Mesenchymal stem cell (in vitro differentiated cells and primary cell): ENCODE data around the gene BCL3.

ENCODE experiments used
- DNase-seq: peaks from one replicate; pipeline ENCODE4 v3.0.0-alpha.2; 2013
- H2AFZ ChIP-seq: one replicate; pipeline ENCODE4 v1.6.1; 2013; ENCODE audit warnings: low read depth, mild to moderate bottlenecking, control low read depth, inconsistent platforms, low read length, moderate library complexity
- H2AK5ac ChIP-seq: 2 replicates; pipeline ENCODE4 v1.6.1; 2013; ENCODE audit warnings: low read length, moderate library complexity, mild to moderate bottlenecking, inconsistent platforms; ENCODE audit not compliant: severe bottlenecking
- H2BK120ac ChIP-seq: one replicate; pipeline ENCODE4 v1.6.1; 2013; ENCODE audit warnings: low read depth, mild to moderate bottlenecking, inconsistent platforms, low read length, moderate library complexity
- H2BK12ac ChIP-seq, 2 experiments: one replicate each; pipeline ENCODE4 v1.6.1; 2013; ENCODE audit warnings: inconsistent platforms in 2 of 2, low read length in 2 of 2, mild to moderate bottlenecking in 2 of 2, moderate library complexity in 2 of 2, control low read depth in 1 of 2
- H2BK15ac ChIP-seq: one replicate; pipeline ENCODE4 v1.6.1; 2013; ENCODE audit warnings: mild to moderate bottlenecking, low read depth, inconsistent platforms; ENCODE audit not compliant: poor library complexity, severe bottlenecking
- H2BK5ac ChIP-seq: 2 replicates; pipeline ENCODE4 v1.6.1; 2013; ENCODE audit warnings: low read depth, mild to moderate bottlenecking, low read length, control low read depth, inconsistent platforms; ENCODE audit not compliant: poor library complexity, severe bottlenecking
- H3K14ac ChIP-seq, 2 experiments: one replicate each; pipeline ENCODE4 v1.6.1; 2013; ENCODE audit warnings: inconsistent platforms in 2 of 2, low read length in 2 of 2, control low read depth in 1 of 2, mild to moderate bottlenecking in 1 of 2, moderate library complexity in 1 of 2
- H3K18ac ChIP-seq, 2 experiments: one replicate each; pipeline ENCODE4 v1.6.1; 2013; ENCODE audit warnings: inconsistent platforms in 2 of 2, low read length in 2 of 2, control low read depth in 1 of 2, low read depth in 1 of 2, mild to moderate bottlenecking in 1 of 2
- H3K23ac ChIP-seq, 2 experiments: one replicate each; pipeline ENCODE4 v1.6.1; 2013; ENCODE audit warnings: inconsistent platforms in 2 of 2, low read length in 2 of 2, mild to moderate bottlenecking in 2 of 2, moderate library complexity in 2 of 2, control low read depth in 1 of 2
- H3K27ac ChIP-seq: 2 replicates; pipeline ENCODE4 v1.5.1; 2013; ENCODE audit warnings: mild to moderate bottlenecking, moderate library complexity, low read length, control low read depth, inconsistent platforms; ENCODE audit not compliant: poor library complexity, severe bottlenecking
- H3K27me3 ChIP-seq, 2 experiments: 2 replicates each; pipeline versions ENCODE4 v1.6.1 to v1.7.0; 2013; ENCODE audit warnings: low read length in 2 of 2, mild to moderate bottlenecking in 2 of 2, moderate library complexity in 2 of 2, control low read depth in 1 of 2, inconsistent platforms in 1 of 2; ENCODE audit not compliant: control insufficient read depth in 1 of 2, insufficient read depth in 1 of 2
- H3K36me3 ChIP-seq, 2 experiments: 2 replicates each; pipeline versions ENCODE4 v1.6.1 to v1.7.0; 2013; ENCODE audit warnings: low read length in 2 of 2, control low read depth in 1 of 2, inconsistent platforms in 1 of 2, low read depth in 1 of 2, mild to moderate bottlenecking in 1 of 2; ENCODE audit not compliant: insufficient read depth in 2 of 2, control insufficient read depth in 1 of 2
- H3K4ac ChIP-seq, 2 experiments: one replicate each; pipeline ENCODE4 v1.6.1; 2013; ENCODE audit warnings: inconsistent platforms in 2 of 2, low read length in 2 of 2, mild to moderate bottlenecking in 2 of 2, moderate library complexity in 2 of 2, control low read depth in 1 of 2, low read depth in 1 of 2
- H3K4me1 ChIP-seq: 2 replicates; pipeline ENCODE4 v1.6.1; 2013; ENCODE audit warnings: low read depth, low read length, control low read depth; ENCODE audit not compliant: control insufficient read depth, insufficient read depth
- H3K4me2 ChIP-seq: 2 replicates; pipeline ENCODE4 v1.6.1; 2013; ENCODE audit warnings: low read length, mild to moderate bottlenecking, inconsistent platforms; ENCODE audit not compliant: poor library complexity, severe bottlenecking
- H3K4me3 ChIP-seq, 2 experiments: 2 replicates each; pipeline versions ENCODE4 v1.5.1 to v1.7.0; 2013; ENCODE audit warnings: low read length in 2 of 2, mild to moderate bottlenecking in 2 of 2, control low read depth in 1 of 2, low read depth in 1 of 2; ENCODE audit not compliant: insufficient read depth in 1 of 2
- H3K79me1 ChIP-seq: replicated peaks from 2 replicates; pipeline ENCODE4 v1.6.1; 2013; ENCODE audit warnings: mild to moderate bottlenecking, control low read depth, low read length, inconsistent platforms; ENCODE audit not compliant: poor library complexity, severe bottlenecking
- H3K9ac ChIP-seq: 2 replicates; pipeline ENCODE4 v1.7.0; 2013; ENCODE audit warnings: mild to moderate bottlenecking, low read length, moderate library complexity
- H3K9me3 ChIP-seq: 2 replicates; pipeline ENCODE4 v1.7.0; 2013; ENCODE audit warnings: mild to moderate bottlenecking, low read length; ENCODE audit not compliant: control insufficient read depth
- H4K8ac ChIP-seq: one replicate; pipeline ENCODE4 v1.6.1; 2013; ENCODE audit warnings: inconsistent platforms, mild to moderate bottlenecking, low read length, moderate library complexity
- H4K91ac ChIP-seq: one replicate; pipeline ENCODE4 v1.6.1; 2013; ENCODE audit warnings: mild to moderate bottlenecking, low read length, inconsistent platforms
- WGBS: methylation state at CpG from one replicate; pipeline ENCODE4 v1.1.7; 2013; ENCODE audit warnings: mixed read lengths; 5-methylcytosine and 5-hydroxymethylcytosine counted together

BCL3 gene

GRCh38 chr19:44745887-44746600 lies 2.5 kb upstream of the BCL3 start:
- Histone ChIP-seq H3K4me1 (peaks cover 38% of the 10 kb centered on the region), H3K9ac (peak overlapping the region; percentile 73)
- WGBS = 69% methylated on average over 4 of the region's 4 CpGs

DNA sequence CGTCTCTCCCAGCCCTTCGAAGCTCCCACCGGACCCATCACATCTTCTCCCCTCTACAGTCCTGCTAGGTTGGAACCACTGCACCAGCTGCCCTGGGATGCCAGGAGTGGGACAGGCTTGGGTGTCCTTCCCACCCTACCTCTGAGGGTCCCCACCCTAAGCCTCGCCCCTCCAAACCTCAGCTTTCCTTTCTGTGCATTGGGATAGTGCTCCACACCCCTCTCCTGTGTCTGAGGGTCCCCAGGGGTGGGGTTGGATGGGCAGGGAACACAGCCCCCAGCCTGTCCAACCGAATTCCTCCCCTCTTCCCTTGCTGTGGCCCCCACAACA lies 1.9 kb upstream of the BCL3 start:
- no peak overlapping the region for H3K27ac ChIP-seq
- H3K79me1 ChIP-seq = peaks cover 7% of the 10 kb centered on the region
- no peak overlapping the region for H3K14ac ChIP-seq
- peaks cover 40% of the 10 kb centered on the region for H3K4me1 ChIP-seq
- H2BK5ac ChIP-seq = no peak overlapping the region
- peak overlapping the region; percentile 48 for H3K9ac ChIP-seq
- H2AFZ ChIP-seq = no peak overlapping the region
- peak overlapping the region; percentile 95 for H2BK120ac ChIP-seq
- H2BK15ac ChIP-seq = peak overlapping the region; percentile 86
- WGBS = 81% methylated on average over 3 of the region's 5 CpGs
- H3K4me2 ChIP-seq = no peak overlapping the region
- H2BK12ac ChIP-seq = peak overlapping the region; percentile 80 to 88
- no peak for DNase-seq
- H2AK5ac ChIP-seq = peak overlapping the region; percentile 86
- H3K18ac ChIP-seq = peak overlapping the region; percentile 80 to 96
- no peak overlapping the region for H3K23ac ChIP-seq
- no peaks in the 10 kb centered on the region for H3K9me3 ChIP-seq
- peak overlapping the region; percentile 90 for H4K91ac ChIP-seq
- H3K27me3 ChIP-seq = no peaks in the 10 kb centered on the region
- peak overlapping the region in 1 of 2 experiments; percentile 39 for H3K4me3 ChIP-seq
- peak overlapping the region; percentile 92 for H4K8ac ChIP-seq
- H3K36me3 ChIP-seq = peaks cover 8 to 14% of the 10 kb centered on the region in 2 experiments
- H3K4ac ChIP-seq = peak overlapping the region; percentile 56 to 94

More at GRCh38 chr19:44745887-44746600, 2.5 kb upstream of the BCL3 start:
- Histone ChIP-seq H2AFZ (no peak overlapping the region), H2BK120ac (peak overlapping the region; percentile 95), H3K4me3 (peak overlapping the region in 1 of 2 experiments; percentile 54), H3K14ac (peak overlapping the region in 1 of 2 experiments; percentile 83), H3K23ac (no peak overlapping the region), H3K4me2 (no peak overlapping the region), H3K18ac (peak overlapping the region; percentile 91 to 96), H3K36me3 (peaks cover 3 to 9% of the 10 kb centered on the region in 2 experiments), H2BK12ac (peak overlapping the region; percentile 80 to 100), H4K91ac (peak overlapping the region; percentile 90), H2BK5ac (no peak overlapping the region), H3K79me1 (peaks cover 7% of the 10 kb centered on the region), H3K27me3 (no peaks in the 10 kb centered on the region), H4K8ac (no peak overlapping the region), H2BK15ac (peak overlapping the region; percentile 86), H3K27ac (no peak overlapping the region), H3K9me3 (no peaks in the 10 kb centered on the region), H2AK5ac (peak overlapping the region; percentile 83), H3K4ac (peak overlapping the region; percentile 52 to 73)
- DNase-seq = no peak

DNA sequence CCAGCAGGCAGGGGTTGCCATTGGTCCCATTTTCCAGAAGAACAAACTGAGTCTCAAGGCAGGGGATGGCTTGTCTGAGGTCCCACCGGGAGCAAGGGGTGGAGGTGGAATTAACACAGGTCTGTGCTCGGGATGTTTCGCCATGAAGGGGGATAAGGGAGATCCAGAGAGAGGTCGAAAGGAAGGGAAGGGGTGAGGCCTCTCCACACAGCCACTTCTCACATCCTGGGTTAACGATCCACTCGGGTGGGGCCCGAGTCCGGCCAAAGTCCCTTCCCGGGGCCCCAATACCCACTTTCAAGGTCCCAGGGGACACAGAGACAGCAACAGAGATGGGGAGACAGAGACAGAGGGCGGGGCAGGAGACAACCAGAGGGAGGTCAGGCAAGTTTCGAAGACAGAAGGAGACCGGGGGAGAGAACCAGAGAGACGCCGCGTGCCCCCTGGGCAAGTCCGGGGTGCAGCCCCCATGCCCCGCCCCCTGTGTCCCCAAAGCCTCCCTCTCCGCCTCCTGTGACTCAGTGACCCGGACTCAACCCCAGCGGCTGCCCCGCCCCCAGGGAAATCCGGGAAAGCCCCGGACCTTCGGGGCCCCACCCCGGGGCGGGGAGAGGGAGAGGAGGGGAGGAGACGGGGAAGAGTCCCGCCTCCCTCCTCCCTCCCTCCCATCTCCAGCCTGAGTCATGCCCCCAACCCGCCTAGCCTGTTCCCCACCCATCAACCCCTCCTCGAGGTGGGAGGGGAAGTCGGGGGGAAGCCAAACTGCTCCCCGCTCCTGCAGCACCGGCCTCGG lies 1.4 kb upstream of the BCL3 start:
- H4K8ac ChIP-seq = peak overlapping the region; percentile 92
- H3K18ac ChIP-seq = peak overlapping the region; percentile 80 to 96
- H2AFZ ChIP-seq = no peak overlapping the region
- H3K4me2 ChIP-seq = peak overlapping the region; percentile 72
- H3K36me3 ChIP-seq = peaks cover 8 to 20% of the 10 kb centered on the region in 2 experiments
- H3K9ac ChIP-seq = peak overlapping the region; percentile 91
- H3K14ac ChIP-seq = no peak overlapping the region
- peak overlapping the region; percentile 56 to 94 for H3K4ac ChIP-seq
- peak overlapping the region; percentile 80 to 88 for H2BK12ac ChIP-seq
- no peak overlapping the region for H2BK5ac ChIP-seq
- WGBS = 4% methylated on average over 17 of the region's 34 CpGs
- DNase-seq = peak; percentile 98
- H2AK5ac ChIP-seq = peak overlapping the region; percentile 86
- H3K4me1 ChIP-seq = peaks cover 35% of the 10 kb centered on the region
- H3K4me3 ChIP-seq = peak overlapping the region; percentile 34 to 84
- no peaks in the 10 kb centered on the region for H3K27me3 ChIP-seq
- H3K23ac ChIP-seq = no peak overlapping the region
- H3K9me3 ChIP-seq = no peaks in the 10 kb centered on the region
- peak overlapping the region; percentile 100 for H2BK120ac ChIP-seq
- H2BK15ac ChIP-seq = peak overlapping the region; percentile 93
- H4K91ac ChIP-seq = peak overlapping the region; percentile 90
- peak overlapping the region; percentile 56 for H3K27ac ChIP-seq
- peaks cover 7% of the 10 kb centered on the region for H3K79me1 ChIP-seq
